Neural progenitor cell (in vitro differentiated cells): ENCODE measurements around the gene GLCCI1. TPM values are rescaled to one million over a fixed set of nuclear protein-coding genes. Genes with fewer than 3 reads are reported as not detected.

Source experiments
- DNase-seq: peaks from one replicate; pipeline ENCODE4 v3.0.0-alpha.2; 2016; ENCODE audit warnings: low spot score
- H2AFZ ChIP-seq: fragments of 200-600 bp; sonication (generic); replicated peaks from 2 replicates; pipeline ENCODE4 v1.6.1; 2016; ENCODE audit warnings: antibody characterized with exemption
- H3F3A ChIP-seq: fragments of 200-600 bp; sonication (generic); 2 replicates; pipeline ENCODE4 v1.6.1; 2016; ENCODE audit warnings: antibody characterized with exemption, low read depth
- H3K27ac ChIP-seq: fragments of 200-600 bp; sonication (generic); 2 replicates; pipeline ENCODE4 v1.5.1; 2016; ENCODE audit warnings: mild to moderate bottlenecking
- H3K27me3 ChIP-seq: fragments of 200-600 bp; sonication (generic); 2 replicates; pipeline ENCODE4 v1.6.1; 2016; ENCODE audit warnings: mild to moderate bottlenecking, moderate library complexity
- H3K36me3 ChIP-seq: fragments of 200-600 bp; sonication (generic); 2 replicates; pipeline ENCODE4 v1.5.1; 2016
- H3K4me1 ChIP-seq: fragments of 200-600 bp; sonication (generic); 2 replicates; pipeline ENCODE4 v1.6.1; 2016; ENCODE audit warnings: mixed run types
- H3K4me2 ChIP-seq: fragments of 200-600 bp; sonication (generic); 2 replicates; pipeline ENCODE4 v1.6.1; 2016
- H3K4me3 ChIP-seq: fragments of 200-600 bp; sonication (generic); 2 replicates; pipeline ENCODE4 v1.5.1; 2016
- H3K79me2 ChIP-seq: fragments of 200-600 bp; sonication (generic); 2 replicates; pipeline ENCODE4 v1.6.1; 2016; ENCODE audit warnings: low read depth
- H3K9ac ChIP-seq: fragments of 200-600 bp; sonication (generic); 2 replicates; pipeline ENCODE4 v1.6.1; 2016
- H3K9me3 ChIP-seq: fragments of 200-600 bp; sonication (generic); 2 replicates; pipeline ENCODE4 v1.5.1; 2016; ENCODE audit warnings: low read depth
- H4K20me1 ChIP-seq: fragments of 200-600 bp; sonication (generic); 2 replicates; pipeline ENCODE4 v1.6.1; 2016; ENCODE audit warnings: low read depth
- H3K27ac Mint-ChIP-seq: 3 replicates; pipeline ENCODE4 v1.8.0; 2021; ENCODE audit warnings: mixed read lengths
- H3K27me3 Mint-ChIP-seq: 2 replicates; pipeline ENCODE4 v1.8.0; 2022; ENCODE audit warnings: low read depth, mild to moderate bottlenecking, inconsistent platforms, moderate library complexity, mixed read lengths; ENCODE audit not compliant: insufficient read depth
- H3K36me3 Mint-ChIP-seq: 3 replicates; pipeline ENCODE4 v1.8.0; 2021; ENCODE audit warnings: mixed read lengths
- H3K4me1 Mint-ChIP-seq: 3 replicates; pipeline ENCODE4 v1.8.0; 2021; ENCODE audit warnings: mixed read lengths
- H3K4me3 Mint-ChIP-seq: 3 replicates; pipeline ENCODE4 v1.8.0; 2021; ENCODE audit warnings: mild to moderate bottlenecking, moderate library complexity, mixed read lengths
- H3K9me3 Mint-ChIP-seq: 3 replicates; pipeline ENCODE4 v1.8.0; 2020; ENCODE audit warnings: mixed read lengths
- EZH2 ChIP-seq: fragments of 200-600 bp; sonication (generic); IDR thresholded peaks from 2 replicates; pipeline ENCODE4 v1.6.1; 2017; ENCODE audit warnings: antibody characterized with exemption, mild to moderate bottlenecking, moderate library complexity
- EZH2phosphoT487 ChIP-seq: fragments of 200-600 bp; sonication (generic); IDR thresholded peaks from 2 replicates; pipeline ENCODE4 v1.6.1; 2017; ENCODE audit warnings: antibody characterized with exemption
- total RNA-seq: library from RNA; depleted of rRNA; stranded (reverse); fragments of >200 nt; gene quantifications from 2 replicates; pipeline ENCODE4 v1.2.3, GENCODE V29; 2015; ENCODE audit warnings: low replicate concordance
- TF ChIP-seq, protein P1 (sequence below): fragments of 200-600 bp; sonication (generic); IDR thresholded peaks from 2 replicates; pipeline ENCODE4 v1.5.1; 2017; ENCODE audit warnings: antibody characterized with exemption, mild to moderate bottlenecking

Gene GLCCI1
- total RNA-seq, 1 donor from 2014 or later: 78.0 TPM

DNA sequence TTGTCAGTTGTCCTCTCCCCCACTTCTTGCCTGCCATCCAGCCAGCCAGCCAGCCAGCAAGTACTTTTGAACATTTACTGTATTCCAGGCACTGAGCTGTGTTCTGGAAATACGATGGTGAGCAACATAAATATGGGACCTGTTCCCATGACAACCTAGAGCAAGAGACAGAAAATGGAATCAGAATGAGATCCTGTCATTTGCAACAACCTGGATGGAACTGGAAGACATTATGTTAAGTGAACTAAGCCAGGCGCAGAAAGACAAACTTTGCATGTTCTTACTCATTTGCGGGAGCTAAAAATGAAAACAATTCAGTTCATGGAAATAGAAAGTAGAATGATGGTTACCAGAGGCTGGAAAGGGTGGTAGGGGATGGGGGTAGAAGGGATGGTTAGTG, 152.6 kb downstream of the GLCCI1 start:
- H3K4me1 Mint-ChIP-seq: no peaks in the 10 kb centered on the region
- no peak overlapping the region for H3K27ac Mint-ChIP-seq
- TF ChIP-seq, protein P1, sequence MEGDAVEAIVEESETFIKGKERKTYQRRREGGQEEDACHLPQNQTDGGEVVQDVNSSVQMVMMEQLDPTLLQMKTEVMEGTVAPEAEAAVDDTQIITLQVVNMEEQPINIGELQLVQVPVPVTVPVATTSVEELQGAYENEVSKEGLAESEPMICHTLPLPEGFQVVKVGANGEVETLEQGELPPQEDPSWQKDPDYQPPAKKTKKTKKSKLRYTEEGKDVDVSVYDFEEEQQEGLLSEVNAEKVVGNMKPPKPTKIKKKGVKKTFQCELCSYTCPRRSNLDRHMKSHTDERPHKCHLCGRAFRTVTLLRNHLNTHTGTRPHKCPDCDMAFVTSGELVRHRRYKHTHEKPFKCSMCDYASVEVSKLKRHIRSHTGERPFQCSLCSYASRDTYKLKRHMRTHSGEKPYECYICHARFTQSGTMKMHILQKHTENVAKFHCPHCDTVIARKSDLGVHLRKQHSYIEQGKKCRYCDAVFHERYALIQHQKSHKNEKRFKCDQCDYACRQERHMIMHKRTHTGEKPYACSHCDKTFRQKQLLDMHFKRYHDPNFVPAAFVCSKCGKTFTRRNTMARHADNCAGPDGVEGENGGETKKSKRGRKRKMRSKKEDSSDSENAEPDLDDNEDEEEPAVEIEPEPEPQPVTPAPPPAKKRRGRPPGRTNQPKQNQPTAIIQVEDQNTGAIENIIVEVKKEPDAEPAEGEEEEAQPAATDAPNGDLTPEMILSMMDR: no peak
- TF ChIP-seq EZH2phosphoT487: no peak
- no peak for TF ChIP-seq EZH2
- H3K4me2 ChIP-seq: no peak overlapping the region
- H3K79me2 ChIP-seq: no peaks in the 10 kb centered on the region
- H3K27me3 ChIP-seq: no peaks in the 10 kb centered on the region
- no peak overlapping the region for H3K4me3 Mint-ChIP-seq
- H3K36me3 Mint-ChIP-seq: no peaks in the 10 kb centered on the region
- no peaks in the 10 kb centered on the region for H3K9me3 ChIP-seq
- DNase-seq: no peak
- no peak overlapping the region for H3K4me3 ChIP-seq
- no peaks in the 10 kb centered on the region for H3F3A ChIP-seq
- H3K9me3 Mint-ChIP-seq: no peaks in the 10 kb centered on the region
- H2AFZ ChIP-seq: no peak overlapping the region
- H3K9ac ChIP-seq: no peak overlapping the region
- H3K27ac ChIP-seq: no peak overlapping the region
- H4K20me1 ChIP-seq: no peaks in the 10 kb centered on the region
- H3K4me1 ChIP-seq: no peaks in the 10 kb centered on the region
- H3K36me3 ChIP-seq: no peaks in the 10 kb centered on the region
- peaks cover 8% of the 10 kb centered on the region for H3K27me3 Mint-ChIP-seq

DNA sequence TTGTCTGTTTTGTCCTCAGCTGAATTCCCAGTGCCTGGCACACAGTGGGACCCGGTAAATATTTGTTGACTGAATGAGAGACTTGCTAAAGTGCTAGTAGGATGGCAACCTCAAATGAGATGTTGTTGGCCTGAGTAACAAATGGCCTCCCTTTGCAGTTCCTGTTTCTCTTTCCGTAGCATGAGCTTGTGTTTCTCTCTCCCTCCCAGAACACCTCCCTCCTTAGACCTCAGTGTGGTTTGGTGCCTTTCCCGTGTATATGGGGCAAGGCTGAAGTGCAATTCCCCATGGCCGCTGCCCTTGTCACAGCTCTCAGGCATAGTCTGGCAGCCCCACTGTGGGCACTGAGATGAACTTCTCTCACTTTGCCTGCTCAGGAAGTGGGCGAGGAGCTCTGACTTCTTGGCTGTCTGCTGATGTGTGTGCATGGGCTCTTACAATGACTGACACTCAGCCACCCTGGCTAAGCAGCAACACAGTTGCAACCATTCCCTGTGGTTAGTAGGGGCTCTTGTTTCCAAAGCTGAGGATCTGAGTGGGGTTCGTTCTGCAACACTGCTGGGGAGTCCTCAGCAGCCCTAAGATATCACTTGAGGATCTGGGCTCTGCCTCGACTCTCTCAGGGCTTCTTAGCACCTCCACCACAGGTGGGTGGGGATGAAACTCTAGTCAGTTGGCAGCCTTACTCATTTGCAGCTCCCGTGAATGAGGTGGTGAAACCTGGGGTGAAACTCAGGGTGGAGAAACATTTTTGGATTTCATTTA, 157.3 kb downstream of the GLCCI1 start:
- H3K4me1 Mint-ChIP-seq: no peaks in the 10 kb centered on the region
- no peak for TF ChIP-seq EZH2phosphoT487
- TF ChIP-seq, protein P1: no peak

DNA sequence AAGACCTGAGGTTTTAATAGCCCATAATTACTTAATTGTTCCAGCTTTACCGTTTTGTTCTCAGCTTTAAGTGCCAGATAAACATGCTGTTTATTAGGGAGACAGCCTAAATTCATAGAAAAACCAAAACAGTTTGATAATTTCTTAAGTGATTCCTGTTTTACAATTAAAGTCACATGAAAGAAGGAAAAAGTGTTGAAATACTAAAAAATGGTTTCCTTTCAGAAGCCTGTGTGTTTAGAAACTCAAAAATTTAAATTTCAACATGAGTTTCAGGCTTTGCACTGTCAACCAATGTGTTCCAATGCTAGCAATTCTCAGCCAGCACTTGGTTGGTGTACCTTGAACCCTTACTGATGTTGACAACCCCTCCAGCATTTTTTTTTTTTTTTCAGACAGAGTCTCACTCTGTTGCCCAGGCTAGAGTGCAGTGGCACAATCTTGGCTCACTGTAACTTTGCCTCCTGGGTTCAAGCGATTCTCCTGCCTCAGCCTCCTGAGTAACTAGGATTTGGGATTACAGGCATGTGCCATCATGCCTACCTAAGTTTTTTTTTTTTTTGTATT, 158.1 kb downstream of the GLCCI1 start:
- H3K4me1 Mint-ChIP-seq: no peaks in the 10 kb centered on the region
- H3K4me3 Mint-ChIP-seq: no peak overlapping the region
- H4K20me1 ChIP-seq: no peaks in the 10 kb centered on the region
- H3K9me3 Mint-ChIP-seq: no peaks in the 10 kb centered on the region
- H3K27ac Mint-ChIP-seq: no peak overlapping the region
- TF ChIP-seq, protein P1: no peak
- TF ChIP-seq EZH2 (no peak), EZH2phosphoT487 (no peak)
- no peak overlapping the region for H3K4me2 ChIP-seq
- peaks cover 8% of the 10 kb centered on the region for H3K27me3 Mint-ChIP-seq
- no peak overlapping the region for H2AFZ ChIP-seq
- H3K27me3 ChIP-seq: no peaks in the 10 kb centered on the region
- no peaks in the 10 kb centered on the region for H3F3A ChIP-seq
- no peak overlapping the region for H3K9ac ChIP-seq
- H3K9me3 ChIP-seq: no peaks in the 10 kb centered on the region
- H3K36me3 Mint-ChIP-seq: no peaks in the 10 kb centered on the region
- no peak overlapping the region for H3K4me3 ChIP-seq
- H3K27ac ChIP-seq: no peak overlapping the region
- H3K36me3 ChIP-seq: no peaks in the 10 kb centered on the region
- no peaks in the 10 kb centered on the region for H3K4me1 ChIP-seq
- H3K79me2 ChIP-seq: no peaks in the 10 kb centered on the region
- DNase-seq: no peak

More for the DNA sequence above, 157.3 kb downstream of the GLCCI1 start:
- Mint-ChIP-seq H3K27ac (no peak overlapping the region), H3K4me3 (no peak overlapping the region), H3K36me3 (no peaks in the 10 kb centered on the region), H3K27me3 (peaks cover 8% of the 10 kb centered on the region), H3K9me3 (no peaks in the 10 kb centered on the region)
- Histone ChIP-seq H3K27ac (no peak overlapping the region), H3K27me3 (no peaks in the 10 kb centered on the region), H3K36me3 (no peaks in the 10 kb centered on the region), H2AFZ (no peak overlapping the region), H3K9ac (no peak overlapping the region), H3K4me2 (no peak overlapping the region), H4K20me1 (no peaks in the 10 kb centered on the region), H3K4me1 (no peaks in the 10 kb centered on the region), H3K79me2 (no peaks in the 10 kb centered on the region), H3F3A (no peaks in the 10 kb centered on the region), H3K4me3 (no peak overlapping the region), H3K9me3 (no peaks in the 10 kb centered on the region)
- no peak for DNase-seq
